IMR-90 (cell line): ENCODE measurements around the gene GNGT1. TPM values are rescaled to one million over a fixed set of nuclear protein-coding genes. Genes with fewer than 3 reads are reported as not detected.

Source experiments
- ATAC-seq: fragments of 200-7000 bp; cut with Tn5 transposase; 2 replicates; pipeline ENCODE4 v1.9.1; 2020; ENCODE audit warnings: low read depth, mild to moderate bottlenecking, moderate library complexity
- BruUV-seq: library from RNA; stranded (reverse); fragments of 400-500 nt; replicated peaks from 2 replicates; lab custom pipeline; 2021; lab: Mats Ljungman, UMichigan
- CTCF ChIA-PET: fragments of 300-600 bp; formaldehyde crosslinking; extraction: SDS; loops from one replicate; lab custom pipeline; 2021; ENCODE audit warnings: antibody characterized with exemption; lab: Yijun Ruan, JAX
- POLR2A ChIA-PET: fragments of 300-600 bp; sonication (Branson Sonifier 250); formaldehyde crosslinking; loops from one replicate; lab custom pipeline; 2022; ENCODE audit warnings: antibody characterized with exemption; ENCODE audit not compliant: unreplicated experiment; lab: Charles Lee
- DNase-seq: peaks from one replicate; pipeline ENCODE4 v3.0.0; 2013
- H2AFZ ChIP-seq: replicated peaks from 2 replicates; pipeline ENCODE3; 2013; ENCODE audit warnings: low read length, mild to moderate bottlenecking; ENCODE audit not compliant: poor library complexity
- H2AK5ac ChIP-seq: 2 replicates; pipeline ENCODE4 v1.6.1; 2013; ENCODE audit warnings: low read depth, low read length, inconsistent platforms
- H2AK9ac ChIP-seq: replicated peaks from 2 replicates; pipeline ENCODE3; 2013; ENCODE audit warnings: mild to moderate bottlenecking, low read depth, low read length, moderate library complexity; ENCODE audit not compliant: poor library complexity
- H2BK120ac ChIP-seq: 2 replicates; pipeline ENCODE4 v1.6.1; 2013; ENCODE audit warnings: low read depth, low read length, inconsistent platforms
- H2BK15ac ChIP-seq: 3 replicates; pipeline ENCODE4 v1.6.1; 2013; ENCODE audit warnings: low read depth, low read length, inconsistent platforms
- H2BK20ac ChIP-seq: 2 replicates; pipeline ENCODE4 v1.6.1; 2013; ENCODE audit warnings: low read depth, mild to moderate bottlenecking, inconsistent platforms, low read length, moderate library complexity
- H2BK5ac ChIP-seq: 2 replicates; pipeline ENCODE4 v1.6.1; 2013; ENCODE audit warnings: mild to moderate bottlenecking, low read depth, low read length, inconsistent platforms; ENCODE audit not compliant: poor library complexity, severe bottlenecking
- H3K14ac ChIP-seq: replicated peaks from 2 replicates; pipeline ENCODE4 v1.6.1; 2013; ENCODE audit warnings: low read depth, low read length, inconsistent platforms
- H3K18ac ChIP-seq: 2 replicates; pipeline ENCODE4 v1.6.1; 2013; ENCODE audit warnings: low read depth, low read length, control low read depth
- H3K23ac ChIP-seq: 2 replicates; pipeline ENCODE4 v1.6.1; 2013; ENCODE audit warnings: low read depth, low read length, inconsistent platforms
- H3K27ac ChIP-seq: 2 replicates; pipeline ENCODE4 v1.5.1; 2013; ENCODE audit warnings: mild to moderate bottlenecking, control low read depth, low read length; ENCODE audit not compliant: insufficient read depth
- H3K27me3 ChIP-seq: 2 replicates; pipeline ENCODE4 v1.6.1; 2013; ENCODE audit warnings: low read length; ENCODE audit not compliant: control insufficient read depth, insufficient read depth
- H3K36me3 ChIP-seq: 2 replicates; pipeline ENCODE4 v1.6.1; 2013; ENCODE audit warnings: low read length, mixed read lengths; ENCODE audit not compliant: control insufficient read depth, insufficient read depth
- H3K4ac ChIP-seq: 2 replicates; pipeline ENCODE4 v1.6.1; 2013; ENCODE audit warnings: low read depth, low read length, inconsistent platforms
- H3K4me1 ChIP-seq: 2 replicates; pipeline ENCODE4 v1.6.1; 2013; ENCODE audit warnings: low read length, mixed read lengths; ENCODE audit not compliant: control insufficient read depth, insufficient read depth
- H3K4me2 ChIP-seq: 2 replicates; pipeline ENCODE4 v1.6.1; 2013; ENCODE audit warnings: low read depth, mild to moderate bottlenecking, control low read depth, low read length, moderate library complexity
- H3K4me3 ChIP-seq: 2 replicates; pipeline ENCODE4 v1.5.1; 2013; ENCODE audit warnings: low read depth, mild to moderate bottlenecking, control low read depth, low read length, moderate library complexity; ENCODE audit not compliant: insufficient read depth
- H3K56ac ChIP-seq: 2 replicates; pipeline ENCODE4 v1.6.1; 2013; ENCODE audit warnings: low read length, inconsistent platforms; ENCODE audit not compliant: insufficient read depth; ENCODE audit errors: extremely low read depth
- H3K79me1 ChIP-seq, 2 experiments: 2 replicates each; pipeline ENCODE4 v1.6.1; 2013; ENCODE audit warnings: low read length in 2 of 2, inconsistent platforms in 1 of 2, low read depth in 1 of 2
- H3K9ac ChIP-seq: 2 replicates; pipeline ENCODE4 v1.6.1; 2013; ENCODE audit warnings: low read depth, low read length, control low read depth
- H3K9me1 ChIP-seq: 2 replicates; pipeline ENCODE4 v1.6.1; 2013; ENCODE audit warnings: low read length, inconsistent platforms; ENCODE audit not compliant: insufficient read depth
- H3K9me3 ChIP-seq: 2 replicates; pipeline ENCODE4 v1.6.1; 2013; ENCODE audit warnings: low read length; ENCODE audit not compliant: control insufficient read depth, insufficient read depth
- H4K20me1 ChIP-seq: 2 replicates; pipeline ENCODE4 v1.6.1; 2013; ENCODE audit warnings: low read length, inconsistent platforms; ENCODE audit not compliant: insufficient read depth
- H4K5ac ChIP-seq: 2 replicates; pipeline ENCODE4 v1.6.1; 2013; ENCODE audit warnings: mild to moderate bottlenecking, low read depth, low read length, control low read depth
- H4K8ac ChIP-seq, 2 experiments: 2 replicates each; pipeline ENCODE4 v1.6.1; 2013; ENCODE audit warnings: low read depth in 2 of 2, low read length in 2 of 2, control low read depth in 1 of 2, inconsistent platforms in 1 of 2
- H4K91ac ChIP-seq: 2 replicates; pipeline ENCODE4 v1.6.1; 2013; ENCODE audit warnings: low read depth, low read length, inconsistent platforms; ENCODE audit not compliant: insufficient read depth
- BHLHE40 ChIP-seq: fragments of 150-350 bp; IDR thresholded peaks from 2 replicates; pipeline ENCODE4 v1.6.1; 2016; ENCODE audit warnings: mild to moderate bottlenecking, low read depth, low read length
- MAZ ChIP-seq: IDR thresholded peaks from 2 replicates; pipeline ENCODE4 v1.6.1; 2012; ENCODE audit warnings: low read depth, mild to moderate bottlenecking, low read length, improper control_type of control experiment, moderate library complexity, borderline replicate concordance
- SMC3 ChIP-seq: fragments of 150-350 bp; IDR thresholded peaks from 2 replicates; pipeline ENCODE4 v1.6.1; 2016; ENCODE audit warnings: low read depth, mild to moderate bottlenecking, antibody characterized with exemption, low read length, moderate library complexity
- WGBS, 2 experiments: methylation state at CpG; one replicate each; pipeline versions ENCODE4 v1.1.5 to v1.1.7; 2013; ENCODE audit warnings: missing lambda C conversion rate in 2 of 2; ENCODE audit not compliant: insufficient read length in 1 of 2; ENCODE audit errors: extremely low coverage in 2 of 2; 5-methylcytosine and 5-hydroxymethylcytosine counted together
- dilution Hi-C: fragments of 300-500 bp; cut with HindIII; formaldehyde crosslinking; loops from one replicate; pipeline ENCODE4 v1.14.3; 2018; ENCODE audit warnings: low sequenced_read_pairs; ENCODE audit not compliant: unreplicated experiment
- in situ Hi-C: fragments of 300-500 bp; cut with MboI; formaldehyde crosslinking; loops from 3 replicates; pipeline ENCODE4 v1.14.3; 2019; ENCODE audit warnings: low sequenced_read_pairs, inconsistent platforms, mixed read lengths
- intact Hi-C: fragments of 100-400 bp; cut with micrococcal nuclease; formaldehyde crosslinking; loops from 2 replicates; pipeline ENCODE4 v1.10.0; 2022
- polyA plus RNA-seq, 3 experiments: library from polyadenylated mRNA; depleted of rRNA; stranded (reverse); fragments of >200 nt; gene quantifications; 2 replicates each; pipeline ENCODE4 v1.2.3, GENCODE V29; 2012; ENCODE audit warnings: low replicate concordance in 1 of 3
- total RNA-seq: library from RNA; depleted of rRNA; stranded (reverse); fragments of >200 nt; gene quantifications from 2 replicates; pipeline ENCODE4 v1.2.3, GENCODE V29; 2012
- TF ChIP-seq, protein P1 (sequence below): fragments of 150-350 bp; IDR thresholded peaks from 2 replicates; pipeline ENCODE4 v1.6.1; 2016; ENCODE audit warnings: low read depth, mild to moderate bottlenecking, low read length, moderate library complexity, borderline replicate concordance

GNGT1 gene
- total and polyA plus RNA-seq, 2 of the 4 experiments (the other 2 are of a cell fraction), result not detected

DNA sequence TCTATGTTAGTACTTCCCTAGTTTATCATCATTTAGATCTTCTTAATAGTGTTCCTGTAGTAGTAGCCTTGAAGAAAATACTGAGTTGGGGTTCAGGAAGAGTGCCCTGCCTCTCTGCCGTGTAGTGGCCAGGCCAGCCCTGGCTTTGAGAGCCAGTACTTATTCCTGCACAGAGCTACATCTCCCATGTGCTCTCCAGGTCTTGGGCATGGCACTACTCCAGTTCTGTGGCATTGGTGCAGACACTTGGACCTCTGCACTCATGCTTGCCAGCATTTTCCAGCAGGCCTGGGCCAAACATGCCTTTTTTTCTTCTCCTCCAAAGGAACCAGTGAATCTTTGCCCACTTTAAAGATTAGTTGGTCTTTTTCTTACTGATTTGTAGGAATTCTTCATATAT is 20.4 kb downstream of the GNGT1 start:
- in situ Hi-C loops, result no loop called here
- ATAC-seq (no peak), DNase-seq (no peak)
- ChIA-PET POLR2A (no interaction called here), CTCF (no interaction called here)
- H2BK5ac ChIP-seq, result no peak overlapping the region
- H4K91ac ChIP-seq, result no peak overlapping the region
- H3K9ac ChIP-seq, result no peak overlapping the region
- H2BK120ac ChIP-seq, result no peak overlapping the region
- H3K18ac ChIP-seq, result no peak overlapping the region
- H3K9me3 ChIP-seq, result no peaks in the 10 kb centered on the region
- no peak overlapping the region for H3K23ac ChIP-seq
- H3K9me1 ChIP-seq, result no peaks in the 10 kb centered on the region
- no peak overlapping the region for H3K4me2 ChIP-seq
- TF ChIP-seq SMC3 (no peak), BHLHE40 (no peak), MAZ (no peak)
- TF ChIP-seq, protein P1, sequence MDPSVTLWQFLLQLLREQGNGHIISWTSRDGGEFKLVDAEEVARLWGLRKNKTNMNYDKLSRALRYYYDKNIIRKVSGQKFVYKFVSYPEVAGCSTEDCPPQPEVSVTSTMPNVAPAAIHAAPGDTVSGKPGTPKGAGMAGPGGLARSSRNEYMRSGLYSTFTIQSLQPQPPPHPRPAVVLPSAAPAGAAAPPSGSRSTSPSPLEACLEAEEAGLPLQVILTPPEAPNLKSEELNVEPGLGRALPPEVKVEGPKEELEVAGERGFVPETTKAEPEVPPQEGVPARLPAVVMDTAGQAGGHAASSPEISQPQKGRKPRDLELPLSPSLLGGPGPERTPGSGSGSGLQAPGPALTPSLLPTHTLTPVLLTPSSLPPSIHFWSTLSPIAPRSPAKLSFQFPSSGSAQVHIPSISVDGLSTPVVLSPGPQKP, result no peak
- no peak overlapping the region for H2AK5ac ChIP-seq
- H3K4me3 ChIP-seq, result no peak overlapping the region
- dilution Hi-C loops, result no loop called here
- H3K14ac ChIP-seq, result no peak overlapping the region
- no peak overlapping the region for H3K4ac ChIP-seq
- H3K27ac ChIP-seq, result no peak overlapping the region
- no peak overlapping the region for H4K5ac ChIP-seq
- BruUV-seq, result no TSS peak
- no peaks in the 10 kb centered on the region for H3K27me3 ChIP-seq
- 0 out of 3 replicates have a peak overlapping the region, but pooled peaks have one; percentile 10 for H2BK15ac ChIP-seq
- no peaks in the 10 kb centered on the region for H4K20me1 ChIP-seq
- H3K36me3 ChIP-seq, result peaks cover 12% of the 10 kb centered on the region
- H3K4me1 ChIP-seq, result peaks cover 4% of the 10 kb centered on the region
- no peak overlapping the region for H2AK9ac ChIP-seq
- WGBS, 2 experiments, result 71% methylated on average over 1 of the region's 1 CpG; no CpG with 5 or more reads in 1 of the 2 experiments
- peaks cover 10 to 27% of the 10 kb centered on the region in 2 experiments; a peak in 2 of 4 replicates for H3K79me1 ChIP-seq
- intact Hi-C loops, result no loop called here
- H2AFZ ChIP-seq, result no peak overlapping the region
- 0 out of 4 replicates have a peak overlapping the region, but pooled peaks of 1 of the 2 experiments have one; percentile 22 for H4K8ac ChIP-seq
- no peak overlapping the region for H2BK20ac ChIP-seq
- H3K56ac ChIP-seq, result no peak overlapping the region
